ENCODE data around the gene TSC22D2. TPM values are rescaled to one million over a fixed set of nuclear protein-coding genes. Genes with fewer than 3 reads are reported as not detected.

Gene TSC22D2
- total and polyA plus RNA-seq, 7 donors = 6.6 to 24.9 (median 14.6) TPM

DNA sequence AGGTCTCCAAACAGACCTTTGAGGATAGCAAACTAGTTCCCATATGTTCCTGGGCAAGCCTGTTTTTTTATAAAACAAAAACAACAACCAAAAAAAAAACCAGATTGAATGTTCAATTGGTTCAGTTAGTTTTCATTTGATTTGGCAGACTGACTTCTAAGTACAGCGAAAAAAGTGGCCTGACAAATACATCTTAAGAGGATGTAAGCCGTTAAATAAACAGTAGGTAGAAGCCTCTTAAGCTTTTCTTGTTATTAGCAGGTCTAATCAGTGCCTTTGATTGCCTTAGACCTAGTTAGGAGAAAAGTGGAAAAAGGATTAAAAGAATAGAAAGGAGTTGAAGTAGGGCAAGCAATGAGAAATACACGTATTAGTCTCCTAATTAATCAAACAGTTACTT lies 13.2 kb downstream of the TSC22D2 start:
- Histone ChIP-seq H3K27ac (no peak overlapping the region), H3K9me3 (no peaks in the 10 kb centered on the region), H3K4me3 (no peak overlapping the region), H3K36me3 (no peaks in the 10 kb centered on the region), H3K27me3 (no peaks in the 10 kb centered on the region), H3K4me1 (peaks cover 0 to 92% (median 63%) of the 10 kb centered on the region in 4 donors)
- DNase-seq = no peak
- 84 to 85% methylated on average over 3 of the region's 3 CpGs for WGBS, 2 donors
- intact Hi-C loops (cut with DNase I) = no loop called here
- TF ChIP-seq POLR2AphosphoS5 (IDR thresholded peaks at IDR 0.05) (no peak), EP300 (IDR thresholded peaks at IDR 0.05) (no peak), POLR2A (IDR thresholded peaks at IDR 0.05) (no peak)
- TF ChIP-seq, protein P1, sequence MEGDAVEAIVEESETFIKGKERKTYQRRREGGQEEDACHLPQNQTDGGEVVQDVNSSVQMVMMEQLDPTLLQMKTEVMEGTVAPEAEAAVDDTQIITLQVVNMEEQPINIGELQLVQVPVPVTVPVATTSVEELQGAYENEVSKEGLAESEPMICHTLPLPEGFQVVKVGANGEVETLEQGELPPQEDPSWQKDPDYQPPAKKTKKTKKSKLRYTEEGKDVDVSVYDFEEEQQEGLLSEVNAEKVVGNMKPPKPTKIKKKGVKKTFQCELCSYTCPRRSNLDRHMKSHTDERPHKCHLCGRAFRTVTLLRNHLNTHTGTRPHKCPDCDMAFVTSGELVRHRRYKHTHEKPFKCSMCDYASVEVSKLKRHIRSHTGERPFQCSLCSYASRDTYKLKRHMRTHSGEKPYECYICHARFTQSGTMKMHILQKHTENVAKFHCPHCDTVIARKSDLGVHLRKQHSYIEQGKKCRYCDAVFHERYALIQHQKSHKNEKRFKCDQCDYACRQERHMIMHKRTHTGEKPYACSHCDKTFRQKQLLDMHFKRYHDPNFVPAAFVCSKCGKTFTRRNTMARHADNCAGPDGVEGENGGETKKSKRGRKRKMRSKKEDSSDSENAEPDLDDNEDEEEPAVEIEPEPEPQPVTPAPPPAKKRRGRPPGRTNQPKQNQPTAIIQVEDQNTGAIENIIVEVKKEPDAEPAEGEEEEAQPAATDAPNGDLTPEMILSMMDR (IDR thresholded peaks at IDR 0.05) = no peak

DNA sequence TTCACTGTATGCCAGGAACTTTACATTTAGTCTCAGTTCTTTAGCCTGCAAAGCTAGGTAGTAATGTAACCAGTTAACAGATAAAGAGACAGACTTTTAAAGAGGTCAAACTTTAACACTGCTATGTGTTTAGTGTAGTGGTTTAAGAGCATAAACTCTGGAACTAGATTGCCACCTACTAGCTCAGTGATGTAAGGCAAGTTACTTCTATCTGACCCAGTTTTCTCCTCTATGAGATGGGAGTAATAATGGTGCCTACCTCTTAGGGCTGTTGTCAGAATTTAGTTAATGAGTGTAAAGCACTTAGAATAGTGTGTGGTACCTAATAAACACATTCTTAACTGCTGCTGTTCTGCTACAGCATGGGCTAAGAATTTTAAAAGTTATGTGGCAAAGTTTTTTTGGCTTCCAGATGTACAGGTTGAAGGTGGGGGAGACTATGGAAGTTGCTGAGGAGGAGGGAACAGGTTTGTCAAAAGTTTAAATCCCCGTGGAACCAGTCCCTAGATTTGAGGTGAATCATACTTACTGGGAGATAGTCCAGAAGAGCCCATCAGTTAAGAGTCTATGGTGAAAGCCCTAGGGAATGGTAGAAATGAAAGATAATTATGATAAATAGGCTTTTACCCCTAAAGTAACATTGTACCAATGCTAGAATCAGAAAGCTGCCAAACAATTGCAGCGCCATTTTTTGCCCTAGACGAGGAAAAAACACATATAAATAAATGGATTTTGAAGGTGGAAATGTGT lies 13.9 kb downstream of the TSC22D2 start:
- no peaks in the 10 kb centered on the region for H3K27me3 ChIP-seq
- 77 to 83% methylated on average over 3 of the region's 3 CpGs for WGBS, 2 donors
- TF ChIP-seq EP300 (IDR thresholded peaks at IDR 0.05) (no peak), POLR2AphosphoS5 (IDR thresholded peaks at IDR 0.05) (no peak), POLR2A (IDR thresholded peaks at IDR 0.05) (no peak)
- TF ChIP-seq, protein P1 (IDR thresholded peaks at IDR 0.05) = no peak
- H3K9me3 ChIP-seq = no peaks in the 10 kb centered on the region
- no peak overlapping the region for H3K27ac ChIP-seq
- intact Hi-C loops (cut with DNase I) = no loop called here
- no peak for DNase-seq
- peaks cover 0 to 90% (median 57%) of the 10 kb centered on the region in 4 donors for H3K4me1 ChIP-seq
- no peak overlapping the region for H3K4me3 ChIP-seq
- no peaks in the 10 kb centered on the region for H3K36me3 ChIP-seq

DNA sequence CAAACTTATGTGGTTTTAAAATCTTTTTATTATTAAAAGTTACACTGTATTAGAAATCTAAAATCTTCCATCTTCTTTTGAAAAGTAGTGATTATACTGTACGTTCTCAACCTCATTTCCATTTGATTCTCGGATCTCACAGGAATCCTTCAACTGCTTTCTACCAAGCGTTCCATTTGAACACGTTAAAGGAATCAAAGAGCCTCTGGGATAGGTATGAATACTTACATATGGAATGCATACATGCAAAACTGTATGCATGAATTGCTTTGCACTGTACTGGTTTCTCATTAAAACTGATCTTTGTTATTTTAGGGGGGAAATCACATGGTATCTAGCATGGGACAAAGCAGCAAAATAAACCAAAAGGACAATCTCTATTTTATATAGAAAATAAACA lies 14.8 kb downstream of the TSC22D2 start:
- WGBS, 2 donors = 90 to 91% methylated on average over 4 of the region's 4 CpGs
- H3K9me3 ChIP-seq = no peaks in the 10 kb centered on the region
- no peak overlapping the region for H3K27ac ChIP-seq
- DNase-seq = no peak
- H3K4me3 ChIP-seq = no peak overlapping the region
- no peaks in the 10 kb centered on the region for H3K27me3 ChIP-seq
- H3K36me3 ChIP-seq = no peaks in the 10 kb centered on the region
- no peak for TF ChIP-seq POLR2AphosphoS5 (IDR thresholded peaks at IDR 0.05)
- TF ChIP-seq, protein P1 (IDR thresholded peaks at IDR 0.05) = no peak
- TF ChIP-seq POLR2A (IDR thresholded peaks at IDR 0.05) = no peak
- no peak for TF ChIP-seq EP300 (IDR thresholded peaks at IDR 0.05)
- intact Hi-C loops (cut with DNase I) = no loop called here
- peaks cover 0 to 90% (median 49%) of the 10 kb centered on the region in 4 donors for H3K4me1 ChIP-seq

DNA sequence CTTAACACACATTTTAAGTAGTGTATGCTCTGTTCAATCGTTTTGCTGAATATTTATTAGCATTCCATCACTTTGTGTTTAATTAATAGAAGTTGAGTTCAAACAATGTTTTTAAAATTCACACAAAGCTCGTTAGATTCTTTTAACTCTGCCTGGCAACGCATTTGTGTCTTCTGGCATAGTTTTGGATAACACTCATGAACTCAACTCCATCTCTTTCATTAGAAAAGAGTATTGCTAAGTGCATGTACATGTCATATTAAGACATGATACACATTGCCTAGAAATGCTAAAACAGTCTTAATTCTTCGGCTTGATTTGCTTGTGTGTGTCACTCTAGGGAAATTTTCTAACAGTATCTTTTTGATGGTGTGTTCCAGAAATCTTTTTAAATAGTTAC lies 15.7 kb downstream of the TSC22D2 start:
- intact Hi-C loops (cut with DNase I) = no loop called here
- Histone ChIP-seq H3K36me3 (no peaks in the 10 kb centered on the region), H3K4me3 (no peak overlapping the region), H3K27ac (no peak overlapping the region), H3K27me3 (no peaks in the 10 kb centered on the region), H3K9me3 (no peaks in the 10 kb centered on the region), H3K4me1 (peaks cover 0 to 86% (median 46%) of the 10 kb centered on the region in 4 donors)
- TF ChIP-seq POLR2AphosphoS5 (IDR thresholded peaks at IDR 0.05) (no peak), EP300 (IDR thresholded peaks at IDR 0.05) (no peak), POLR2A (IDR thresholded peaks at IDR 0.05) (no peak)
- TF ChIP-seq, protein P1 (IDR thresholded peaks at IDR 0.05) = no peak
- 74 to 84% methylated on average over 4 of the region's 4 CpGs for WGBS, 2 donors
- no peak for DNase-seq

Data from sigmoid colon (tissue), 7 donors.